ENCODE results near the gene ACTN3.

The ACTN3 gene

GRCh38 chr11:66545701-66546367, 869 bp upstream of the ACTN3 start, which contains the start of gene ZDHHC24:
TSS of gene ZDHHC24 (minus strand) at chr11:66546048. CDS start at chr11:66546003, 45 bp downstream.
- DNase-seq (ENCODE audit: low spot score) = peak; percentile 99

GRCh38 chr11:66546966-66547661, 411 bp downstream of the ACTN3 start:
- no peak for DNase-seq (ENCODE audit: low spot score)

GRCh38 chr11:66547662-66548009, 933 bp downstream of the ACTN3 start:
- no peak for DNase-seq (ENCODE audit: low spot score)

DNA sequence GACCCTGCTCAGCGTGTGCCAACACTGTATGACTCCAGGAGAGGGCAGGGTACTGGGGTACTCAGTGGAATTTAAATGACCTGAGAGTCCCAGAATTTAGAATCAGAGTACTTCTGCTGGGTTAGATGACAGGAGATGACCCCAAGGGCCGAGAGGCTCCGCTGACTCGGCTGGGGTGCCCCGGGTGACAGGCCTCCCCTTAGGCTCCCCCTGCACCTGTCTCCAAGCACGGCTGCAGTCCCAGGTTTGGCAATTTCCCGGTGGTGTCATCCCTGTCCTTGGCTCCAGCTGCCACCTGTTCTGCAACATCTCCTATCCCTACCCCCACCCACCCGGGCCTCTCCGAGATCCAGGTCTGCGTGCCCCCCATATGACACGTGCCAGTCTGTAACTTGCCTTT, 1.3 kb downstream of the ACTN3 start:
- no peak for DNase-seq (ENCODE audit: low spot score)

- DNase-seq (ENCODE audit: low spot score) = no peak
Measured at GRCh38 chr11:66548774-66549630, 2.3 kb downstream of the ACTN3 start.

DNA sequence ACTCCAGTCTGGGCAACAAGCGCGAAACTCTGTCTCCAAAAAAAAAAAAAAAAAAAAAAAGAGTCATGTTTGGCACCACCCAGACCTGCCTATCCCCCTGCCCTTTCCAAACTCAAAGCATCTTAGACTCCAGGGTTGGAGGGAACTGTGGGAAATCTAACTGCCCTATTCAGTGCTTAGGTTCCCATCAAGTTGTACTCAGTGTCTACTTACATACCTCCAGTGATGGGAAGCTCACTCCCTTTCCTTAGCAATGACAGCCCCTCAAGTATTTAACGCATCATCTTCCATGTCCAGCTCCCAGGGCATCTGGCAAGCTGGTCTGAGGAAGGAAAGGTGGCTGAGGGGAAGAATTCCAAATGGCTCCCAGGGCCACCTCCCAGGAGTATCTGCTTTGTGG, 3.0 kb downstream of the ACTN3 start:
- no peak for DNase-seq (ENCODE audit: low spot score)

DNA sequence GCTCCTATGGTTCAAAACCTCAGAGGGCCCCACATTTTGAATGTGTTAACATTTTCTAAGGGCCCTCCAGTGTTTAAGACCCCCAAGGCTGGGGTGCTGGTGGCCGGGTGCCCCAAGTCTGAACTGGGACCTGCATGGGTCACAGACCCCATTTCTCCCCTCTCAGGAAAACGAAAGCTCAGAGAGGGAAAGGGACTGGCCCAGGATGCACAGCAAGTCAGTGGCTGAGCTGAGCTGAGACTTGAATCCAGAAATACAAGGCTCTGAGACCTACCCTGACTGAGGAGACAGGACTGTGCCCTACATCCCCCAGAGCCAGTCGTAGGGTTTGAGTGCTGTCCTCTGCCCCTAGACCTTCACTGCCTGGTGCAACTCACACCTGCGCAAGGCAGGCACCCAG, 4.2 kb downstream of the ACTN3 start:
- DNase-seq (ENCODE audit: low spot score) = no peak

DNA sequence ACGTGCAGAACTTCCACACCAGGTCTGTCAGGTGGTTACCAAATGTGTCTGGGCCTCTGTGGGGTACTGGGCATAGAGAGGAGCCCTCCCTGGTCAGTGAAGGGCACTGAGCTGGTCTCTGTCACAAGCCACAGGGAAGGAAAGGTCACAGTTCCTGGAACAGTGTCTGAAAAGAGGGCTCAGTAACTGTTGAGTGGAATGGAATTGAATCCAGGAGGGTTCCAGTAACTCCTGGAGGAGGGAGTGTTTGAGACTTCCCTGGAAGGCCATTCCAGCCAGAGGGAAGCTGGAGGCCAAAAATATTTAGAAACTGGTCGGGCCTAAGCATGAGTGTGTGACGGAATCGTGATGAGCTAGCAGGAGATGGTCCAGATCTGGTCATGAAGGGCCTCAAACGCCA, 7.9 kb downstream of the ACTN3 start:
- no peak for DNase-seq (ENCODE audit: low spot score)

- DNase-seq (ENCODE audit: low spot score) = no peak
Measured at GRCh38 chr11:66555416-66555815, 8.7 kb downstream of the ACTN3 start.

DNA sequence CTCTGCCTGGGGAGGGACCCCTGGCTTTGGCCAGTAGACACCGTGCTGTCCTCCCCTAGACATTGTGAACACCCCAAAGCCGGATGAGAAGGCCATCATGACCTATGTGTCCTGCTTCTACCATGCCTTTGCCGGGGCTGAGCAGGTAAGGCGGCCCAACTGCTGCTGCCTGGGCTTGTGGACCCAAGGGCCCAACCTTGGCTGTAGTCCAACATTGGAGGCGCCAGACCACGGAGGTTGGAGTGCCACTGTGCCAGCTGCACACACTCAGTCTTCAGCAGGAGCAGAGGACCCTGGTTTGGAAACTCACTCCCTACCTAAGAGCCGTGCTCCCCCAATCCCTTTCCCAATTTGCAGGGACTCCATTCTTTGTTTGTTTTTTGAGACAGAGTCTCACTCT, 9.4 kb downstream of the ACTN3 start:
- DNase-seq (ENCODE audit: low spot score) = no peak

GRCh38 chr11:66557733-66558326, 11.1 kb downstream of the ACTN3 start:
- DNase-seq (ENCODE audit: low spot score) = no peak

GRCh38 chr11:66559142-66559865, 12.6 kb downstream of the ACTN3 start:
- no peak for DNase-seq (ENCODE audit: low spot score)

DNA sequence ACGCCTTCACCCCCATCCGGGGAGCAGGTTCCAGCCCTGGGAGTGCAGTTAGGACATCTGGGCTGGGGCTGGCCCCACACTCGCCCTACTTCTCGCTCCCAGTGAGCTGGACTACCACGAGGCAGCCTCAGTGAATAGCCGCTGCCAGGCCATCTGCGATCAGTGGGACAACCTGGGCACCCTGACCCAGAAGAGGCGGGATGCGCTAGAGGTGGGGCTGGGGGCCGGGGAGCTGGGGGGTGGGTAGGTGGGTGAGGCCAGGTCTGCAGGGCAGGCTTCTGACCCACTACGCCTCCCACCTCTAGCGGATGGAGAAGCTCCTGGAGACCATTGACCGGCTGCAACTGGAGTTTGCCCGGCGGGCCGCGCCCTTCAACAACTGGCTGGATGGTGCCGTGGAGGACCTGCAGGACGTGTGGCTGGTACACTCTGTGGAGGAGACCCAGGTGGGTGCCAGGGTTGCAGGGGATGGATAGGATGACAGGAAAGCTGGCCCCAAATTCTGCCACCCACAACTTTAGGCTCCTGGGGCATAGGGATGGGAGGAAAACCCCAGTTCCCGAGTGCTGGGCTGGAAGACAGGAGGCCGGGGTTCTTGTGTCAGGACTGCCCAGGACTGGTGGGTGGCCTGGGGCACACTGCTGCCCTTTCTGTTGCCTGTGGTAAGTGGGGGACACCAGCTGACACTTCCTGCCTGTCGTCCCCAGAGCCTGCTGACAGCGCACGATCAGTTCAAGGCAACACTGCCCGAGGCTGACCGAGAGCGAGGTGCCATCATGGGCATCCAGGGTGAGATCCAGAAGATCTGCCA, 13.4 kb downstream of the ACTN3 start:
- DNase-seq (ENCODE audit: low spot score) = no peak

GRCh38 chr11:66561178-66561974, 14.7 kb downstream of the ACTN3 start:
- DNase-seq (ENCODE audit: low spot score) = no peak

DNA sequence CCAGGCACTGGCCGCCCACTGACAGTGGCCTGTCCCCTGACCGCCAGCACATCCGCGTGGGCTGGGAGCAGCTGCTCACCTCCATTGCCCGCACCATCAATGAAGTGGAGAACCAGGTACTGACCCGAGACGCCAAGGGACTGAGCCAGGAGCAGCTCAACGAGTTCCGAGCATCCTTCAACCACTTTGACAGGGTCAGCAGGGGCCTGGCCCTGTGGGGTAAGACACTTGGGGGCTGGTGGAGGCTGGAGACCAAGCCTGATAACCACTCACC, 15.2 kb downstream of the ACTN3 start:
- DNase-seq (ENCODE audit: low spot score) = no peak

- no peak for DNase-seq (ENCODE audit: low spot score)
Measured at GRCh38 chr11:66562275-66562674, 15.6 kb downstream of the ACTN3 start.

GRCh38 chr11:66562907-66563583, 16.3 kb downstream of the ACTN3 start:
- no peak for DNase-seq (ENCODE audit: low spot score)

DNA sequence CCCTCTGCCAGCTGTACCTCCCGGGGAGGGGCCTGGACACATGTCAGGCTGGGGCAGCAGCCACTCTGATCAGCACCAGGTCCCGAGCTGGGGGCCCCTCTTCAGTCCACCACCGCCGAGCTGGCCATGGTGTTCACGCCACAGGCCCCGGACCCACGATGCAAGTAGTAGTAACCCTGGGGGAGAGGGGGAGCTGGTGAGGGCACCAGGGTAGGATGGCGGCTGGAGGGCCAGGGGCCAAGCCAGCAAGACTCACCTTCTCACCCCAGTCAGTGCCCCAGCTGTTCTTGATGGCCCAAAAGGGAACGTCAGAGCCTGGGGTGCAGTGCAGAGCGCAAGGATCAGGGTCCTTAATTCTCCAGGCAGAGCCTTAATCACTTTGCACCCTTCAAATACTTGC, 17.1 kb downstream of the ACTN3 start:
- DNase-seq (ENCODE audit: low spot score) = no peak

GRCh38 chr11:66564538-66564937, 17.8 kb downstream of the ACTN3 start:
- no peak for DNase-seq (ENCODE audit: low spot score)

GRCh38 chr11:66564984-66565383, 18.3 kb downstream of the ACTN3 start:
- no peak for DNase-seq (ENCODE audit: low spot score)
